HG02973 (cell line): ENCODE results near the gene TLE2.

ENCODE experiments used
- ATAC-seq: cut with Tn5 transposase; IDR thresholded peaks from one replicate; pipeline ENCODE4 v1.9.1; 2021; ENCODE audit warnings: moderate library complexity; ENCODE audit not compliant: unreplicated experiment

TLE2 gene

DNA sequence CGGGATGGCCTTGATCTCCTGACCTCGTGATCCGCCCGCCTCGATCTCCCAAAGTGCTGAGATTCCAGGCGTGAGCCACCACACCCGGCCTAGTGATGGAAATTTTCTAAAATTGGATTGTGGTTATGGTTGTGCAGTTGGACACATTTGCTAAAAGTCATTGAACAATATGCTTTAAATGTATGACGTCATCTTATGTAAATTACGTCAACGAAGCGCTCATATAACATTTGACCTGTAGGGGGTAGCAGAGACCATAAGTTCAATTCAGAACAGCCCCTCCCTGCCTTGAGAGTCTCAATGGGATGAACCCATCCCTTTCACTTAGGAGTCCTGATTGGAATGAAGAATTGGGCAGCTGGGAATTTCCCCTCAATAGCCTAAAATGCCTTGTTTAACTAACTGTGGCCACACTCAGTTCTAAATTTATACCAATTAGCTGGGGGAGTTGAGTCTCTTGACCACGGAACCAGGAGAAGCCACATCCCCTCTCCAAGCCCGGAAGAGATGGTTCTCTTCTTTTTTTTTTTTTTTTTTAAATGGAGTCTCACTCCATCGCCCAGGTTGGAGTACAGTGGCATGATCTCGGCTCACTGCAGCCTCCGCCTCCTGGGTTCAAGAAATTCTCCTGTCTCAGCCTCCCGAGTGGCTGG is 66.9 kb downstream of the TLE2 start:
- no peak for ATAC-seq

DNA sequence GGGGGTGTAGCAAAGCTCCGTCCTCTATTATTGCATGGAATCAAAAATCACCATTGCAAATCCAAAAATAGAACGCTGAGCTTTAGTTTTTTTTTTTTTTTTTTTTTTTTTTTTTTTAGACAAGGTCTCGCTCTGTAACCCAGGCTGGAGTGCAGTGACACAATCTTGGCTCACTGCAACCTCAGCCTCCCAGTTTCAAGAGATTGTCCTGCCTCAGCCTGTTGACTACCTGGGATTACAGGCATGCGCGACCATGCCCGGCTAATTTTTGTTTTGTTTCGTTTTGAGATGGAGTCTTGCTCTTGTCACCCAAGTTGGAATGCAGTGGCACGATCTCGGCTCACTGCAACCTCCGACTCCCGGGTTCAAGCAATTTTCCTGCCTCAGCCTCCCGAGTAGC is 69.0 kb downstream of the TLE2 start:
- no peak for ATAC-seq

DNA sequence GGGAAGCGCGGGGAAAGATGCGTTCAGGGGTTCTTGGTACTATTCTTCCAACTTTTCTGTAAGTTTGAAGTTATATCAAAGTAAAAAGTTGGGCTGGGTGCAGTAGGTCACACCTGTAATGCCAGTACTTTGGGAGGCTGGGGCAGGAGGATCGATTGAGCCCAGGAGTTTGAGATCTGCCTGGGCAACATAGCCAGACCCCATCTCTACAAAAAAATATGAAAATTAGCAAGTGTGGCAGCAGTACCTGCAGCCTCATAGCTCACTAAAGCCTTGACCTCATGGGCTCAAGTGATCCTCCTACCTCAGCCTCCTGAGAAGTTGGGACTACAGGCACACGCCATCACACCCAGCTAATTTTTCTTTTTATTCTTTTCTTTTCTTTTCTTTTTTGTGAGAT is 71.9 kb downstream of the TLE2 start:
- no peak for ATAC-seq

DNA sequence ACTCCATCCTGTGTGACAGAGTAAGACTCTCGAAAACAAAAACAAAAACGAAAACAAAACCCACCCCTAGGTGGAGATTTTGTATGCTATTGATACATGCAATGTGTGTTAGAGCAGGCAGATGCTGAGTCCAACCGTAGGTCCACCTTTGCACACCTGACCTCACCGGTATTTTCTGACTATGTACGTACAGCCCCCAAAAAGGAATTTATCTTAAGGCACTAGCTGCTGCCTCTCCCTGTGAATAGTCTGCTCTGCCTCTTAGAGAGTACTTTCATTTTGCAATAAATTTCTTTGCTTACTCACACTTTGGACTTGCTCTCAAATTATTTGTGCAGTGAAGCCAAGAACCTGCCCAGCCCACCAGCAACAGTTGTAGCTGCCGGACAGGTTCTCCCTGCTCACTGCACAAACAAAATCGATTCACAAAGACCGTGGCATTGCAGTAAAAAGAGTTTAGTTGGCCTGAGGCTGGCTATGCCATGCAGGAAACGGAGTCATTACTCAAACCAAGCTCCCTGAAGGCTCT is 76.1 kb downstream of the TLE2 start:
- no peak for ATAC-seq

DNA sequence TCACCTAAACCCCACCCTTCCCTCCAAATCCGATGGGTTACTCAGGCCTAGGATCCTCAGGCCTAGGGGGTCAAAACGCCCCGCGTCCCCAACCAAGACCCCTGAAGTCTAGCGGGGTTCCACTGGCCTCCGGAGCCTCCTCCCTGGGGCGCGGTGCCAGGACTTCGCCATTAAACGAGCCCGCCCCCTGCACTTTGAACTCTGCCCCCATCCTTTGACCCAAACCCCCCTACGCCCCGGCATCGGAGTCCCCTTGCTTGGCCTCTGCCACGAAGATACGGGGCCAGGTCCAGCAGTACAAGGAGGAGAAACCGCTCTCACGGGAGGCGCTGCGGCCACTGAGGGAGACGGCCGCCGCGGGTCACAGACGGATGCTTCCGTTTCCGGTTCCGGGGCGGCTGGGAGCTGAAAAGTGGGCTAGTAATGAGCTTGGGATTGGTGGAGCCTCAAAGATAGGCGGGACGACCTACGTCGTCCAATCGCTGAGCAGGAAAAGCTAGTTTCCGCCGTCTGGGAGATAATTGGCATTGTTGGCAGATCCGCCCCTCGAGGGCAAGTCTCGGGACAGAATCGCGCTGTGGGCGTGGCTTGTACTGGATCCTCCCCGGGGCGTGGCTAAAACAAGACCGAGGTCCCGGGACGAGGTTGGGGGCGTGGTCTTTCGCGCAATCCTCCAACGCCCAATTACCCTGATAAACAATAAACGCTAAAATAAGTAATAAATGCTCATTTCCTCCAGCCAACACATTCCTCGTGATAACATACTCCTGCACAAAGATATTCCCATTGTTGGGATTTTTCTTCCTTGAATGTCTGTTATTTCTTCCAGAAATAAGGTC is 78.6 kb downstream of the TLE2 start:
- peak; percentile 84 for ATAC-seq

DNA sequence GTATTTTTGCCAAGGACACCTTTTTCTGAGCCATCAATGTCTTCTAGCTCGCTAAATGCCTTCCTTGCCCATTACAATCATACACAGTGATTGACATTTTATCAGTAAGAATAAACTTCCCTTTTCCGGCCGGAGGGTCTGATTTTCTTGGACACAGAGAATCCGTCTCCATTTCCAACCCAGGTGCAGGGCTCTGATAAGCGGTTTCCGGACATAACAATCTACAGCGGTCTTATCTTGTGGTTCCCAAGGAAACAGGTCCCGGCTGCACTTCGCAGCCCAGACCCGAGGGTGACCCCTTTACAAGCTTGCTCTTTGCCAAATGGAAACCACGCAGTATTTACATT is 79.2 kb downstream of the TLE2 start:
- peak; percentile 7 for ATAC-seq
